HG02571 (cell line): Measurements from ENCODE around the gene OBSL1.

Source experiments
- ATAC-seq: cut with Tn5 transposase; IDR thresholded peaks from one replicate; pipeline ENCODE4 v1.9.1; 2021; ENCODE audit warnings: mild to moderate bottlenecking, moderate library complexity; ENCODE audit not compliant: unreplicated experiment

Gene OBSL1

GRCh38 chr2:219552382-219553167, 18.8 kb downstream of the OBSL1 start:
- peak; percentile 81 for ATAC-seq

- ATAC-seq = peak; percentile 8
Measured at GRCh38 chr2:219551441-219552381, 19.6 kb downstream of the OBSL1 start.

DNA sequence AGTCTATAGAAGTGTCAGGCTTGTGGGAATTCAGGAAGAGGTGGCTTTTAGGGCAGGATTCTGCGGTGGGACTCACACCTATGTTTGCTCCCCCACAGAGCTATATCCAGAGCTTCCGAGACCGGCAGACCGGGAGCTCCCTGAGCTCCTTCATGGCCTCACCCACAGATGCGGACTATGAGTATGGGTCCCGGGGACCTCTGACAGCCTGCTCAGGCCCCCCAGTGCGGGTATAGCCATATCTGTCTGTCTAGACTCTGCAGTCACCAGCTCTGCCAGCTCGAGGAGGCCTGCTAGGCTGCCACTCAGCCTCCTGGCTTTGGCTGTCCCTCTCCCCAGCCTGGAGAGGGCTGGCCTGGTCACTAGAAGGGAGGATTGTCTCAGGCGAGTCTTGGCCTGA, 21.7 kb downstream of the OBSL1 start:
- ATAC-seq = no peak

DNA sequence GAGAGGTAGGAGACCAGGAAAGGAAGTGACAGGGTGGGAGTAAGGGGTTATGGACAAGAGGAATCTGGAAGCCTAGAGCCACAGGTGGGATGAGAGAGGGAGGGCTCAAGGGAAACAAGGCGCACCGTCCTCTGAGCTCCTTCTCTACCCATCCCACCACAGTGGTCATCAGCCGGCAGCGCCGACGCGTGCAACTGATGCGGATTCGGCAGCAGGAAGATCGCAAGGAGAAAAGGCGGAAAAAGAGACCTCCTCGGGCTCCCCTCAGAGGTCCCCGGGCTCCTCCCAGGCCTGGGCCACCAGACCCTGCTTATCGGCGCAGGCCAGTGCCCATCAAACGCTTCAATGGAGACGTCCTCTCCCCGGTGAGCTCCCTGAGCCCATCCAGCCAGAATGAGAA, 22.3 kb downstream of the OBSL1 start:
- ATAC-seq = no peak

- no peak for ATAC-seq
Measured at GRCh38 chr2:219547621-219548020, 23.7 kb downstream of the OBSL1 start.

- ATAC-seq = no peak
Measured at GRCh38 chr2:219545943-219546352, 25.4 kb downstream of the OBSL1 start.

DNA sequence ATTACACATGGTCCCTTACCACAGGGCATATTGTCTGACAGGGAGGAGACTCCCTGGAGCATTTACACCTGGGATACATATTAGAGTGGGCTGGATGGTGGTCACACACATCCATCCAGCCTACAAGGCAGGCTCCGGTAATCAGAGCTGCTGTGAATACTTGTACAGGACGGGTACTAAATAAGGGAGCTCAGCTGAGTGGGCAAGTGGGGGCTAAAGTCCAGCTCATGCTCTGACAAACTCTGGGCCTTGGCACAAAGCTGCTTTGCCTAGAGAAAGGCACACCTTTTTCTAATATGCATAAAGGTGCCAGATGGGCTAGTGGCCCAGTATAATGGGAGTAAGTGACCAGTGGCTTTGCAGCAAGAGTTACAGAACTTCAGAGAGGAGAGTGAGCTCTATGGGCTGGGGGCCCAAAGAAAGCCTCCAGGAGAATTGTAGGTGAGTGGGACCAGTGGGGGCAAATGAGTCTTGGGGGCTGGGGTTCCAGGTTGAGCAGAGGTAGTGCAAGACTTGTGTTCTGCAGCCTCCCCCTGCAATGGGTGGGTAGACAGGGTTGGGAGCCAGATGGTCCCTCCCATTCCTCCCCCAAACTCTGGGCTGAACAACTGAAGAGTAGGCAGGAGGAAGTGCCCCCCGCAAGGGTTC, 25.9 kb downstream of the OBSL1 start:
- ATAC-seq = no peak

DNA sequence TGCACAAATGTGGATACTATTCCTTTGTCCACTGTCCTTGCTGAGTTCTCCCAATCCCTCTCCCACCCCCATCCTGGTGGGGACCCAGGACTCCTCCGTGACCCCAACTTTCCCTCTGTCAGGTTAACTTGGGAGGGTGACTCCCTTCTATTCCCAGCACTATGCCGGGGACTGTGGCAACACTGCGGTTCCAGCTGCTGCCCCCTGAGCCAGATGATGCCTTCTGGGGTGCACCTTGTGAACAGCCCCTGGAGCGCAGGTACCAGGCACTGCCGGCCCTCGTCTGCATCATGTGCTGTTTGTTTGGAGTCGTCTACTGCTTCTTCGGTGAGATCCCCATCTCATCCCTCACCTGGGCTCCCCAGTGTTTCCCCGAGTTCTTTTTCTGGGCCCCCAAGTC, 26.8 kb downstream of the OBSL1 start:
- no peak for ATAC-seq

GRCh38 chr2:219543596-219544358, 27.6 kb downstream of the OBSL1 start, which contains the start of the genes CHPF and TMEM198:
Gene CHPF (minus strand): TSS chr2:219543809. CDS start chr2:219543538, 271 bp downstream.
Gene TMEM198 (plus strand): TSS chr2:219544028. CDS start chr2:219544728, 700 bp downstream.
- ATAC-seq = peak; percentile 80

GRCh38 chr2:219542931-219543595, 28.3 kb downstream of the OBSL1 start:
- ATAC-seq = peak; percentile 30

- ATAC-seq = peak; percentile 42
Measured at GRCh38 chr2:219541611-219542180, 29.6 kb downstream of the OBSL1 start.

- ATAC-seq = no peak
Measured at GRCh38 chr2:219540784-219541504, 30.4 kb downstream of the OBSL1 start.

GRCh38 chr2:219539926-219540678, 31.2 kb downstream of the OBSL1 start:
- ATAC-seq = no peak

- ATAC-seq = no peak
Measured at GRCh38 chr2:219538956-219539788, 32.2 kb downstream of the OBSL1 start.

DNA sequence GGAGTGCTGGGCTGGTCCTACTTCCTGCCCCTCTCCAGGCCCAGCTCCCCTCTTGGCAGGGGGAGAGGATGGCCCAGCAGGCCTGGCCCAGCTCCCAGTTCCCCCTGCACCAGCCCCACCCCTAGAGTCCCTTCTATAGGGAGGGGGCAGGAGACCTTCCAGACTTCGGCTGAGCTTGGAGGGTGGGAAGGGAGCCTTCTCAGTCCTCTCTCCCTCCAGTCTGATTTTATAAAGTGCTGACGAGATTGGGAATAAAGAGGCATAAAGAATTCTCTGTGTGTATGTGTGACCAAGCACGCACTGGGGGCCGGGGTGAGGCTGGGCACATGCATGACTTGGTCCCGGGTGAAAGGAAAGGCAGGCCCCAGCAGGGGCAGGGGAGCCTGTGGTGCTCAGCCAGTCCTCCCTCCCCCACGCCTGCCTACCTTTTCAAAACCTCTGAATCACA, 32.8 kb downstream of the OBSL1 start:
- ATAC-seq = no peak

DNA sequence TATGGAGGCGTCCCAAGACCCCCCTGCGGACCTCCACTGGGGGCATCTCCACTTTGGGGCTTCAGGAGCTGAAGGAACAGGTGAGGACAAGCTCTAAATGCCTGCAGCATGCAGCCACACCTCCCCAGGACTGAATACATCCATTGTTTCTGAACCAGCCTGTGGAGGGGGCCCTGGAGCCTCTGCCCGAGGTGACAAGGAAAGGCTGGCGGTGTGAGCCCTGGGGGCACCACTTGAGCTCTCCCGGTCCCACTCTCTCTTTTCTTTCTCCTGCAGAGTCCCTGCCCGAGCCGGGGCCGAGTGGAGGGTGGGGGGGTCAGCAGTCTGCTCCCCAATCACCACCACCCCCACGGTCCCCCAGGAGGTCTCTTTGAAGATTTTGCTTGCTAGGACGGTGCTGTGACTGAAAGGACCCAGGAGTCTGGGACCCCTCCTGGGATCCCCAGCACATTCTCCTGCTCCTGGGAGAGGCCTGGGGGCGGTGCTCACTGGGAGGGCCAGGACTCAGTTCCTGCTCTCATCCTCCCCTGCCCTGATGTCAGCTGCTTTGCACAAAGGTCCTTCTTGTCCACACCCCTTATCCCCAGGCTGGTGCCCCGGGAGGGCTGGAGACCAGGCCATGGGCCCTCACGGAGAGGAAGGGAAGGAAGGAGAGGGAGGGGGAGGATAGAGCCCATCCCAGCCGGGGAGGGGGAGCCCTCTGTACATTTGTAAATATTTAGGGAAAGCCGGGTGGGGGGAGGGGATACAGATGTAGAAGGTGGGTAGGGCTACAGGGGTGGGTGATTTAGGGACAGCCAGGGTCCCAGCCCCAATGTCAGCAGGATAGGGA, 33.5 kb downstream of the OBSL1 start:
- no peak for ATAC-seq
